HG03103 (cell line): ENCODE measurements around the gene CBX8.

Experiments used
- ATAC-seq: cut with Tn5 transposase; IDR thresholded peaks from one replicate; pipeline ENCODE4 v1.9.1; 2021; ENCODE audit warnings: low read depth; ENCODE audit not compliant: unreplicated experiment

Gene CBX8

GRCh38 chr17:79808763-79809529, 12.1 kb upstream of the CBX8 start:
- no peak for ATAC-seq

GRCh38 chr17:79806863-79807720, 10.2 kb upstream of the CBX8 start:
- no peak for ATAC-seq

- no peak for ATAC-seq
Measured at GRCh38 chr17:79806446-79806760, 9.5 kb upstream of the CBX8 start.

- no peak for ATAC-seq
Measured at GRCh38 chr17:79804856-79805696, 8.2 kb upstream of the CBX8 start.

GRCh38 chr17:79803997-79804855, 7.3 kb upstream of the CBX8 start:
- ATAC-seq = no peak

GRCh38 chr17:79803421-79803996, 6.6 kb upstream of the CBX8 start:
- no peak for ATAC-seq

- ATAC-seq = no peak
Measured at GRCh38 chr17:79802736-79803420, 6.0 kb upstream of the CBX8 start.

GRCh38 chr17:79802039-79802735, 5.3 kb upstream of the CBX8 start:
- ATAC-seq = no peak

GRCh38 chr17:79801156-79802038, 4.5 kb upstream of the CBX8 start:
- no peak for ATAC-seq

- ATAC-seq = no peak
Measured at GRCh38 chr17:79800325-79801155, 3.7 kb upstream of the CBX8 start.

GRCh38 chr17:79799538-79800324, 2.9 kb upstream of the CBX8 start:
- ATAC-seq = no peak

GRCh38 chr17:79799174-79799537, 2.3 kb upstream of the CBX8 start:
- no peak for ATAC-seq

- ATAC-seq = no peak
Measured at GRCh38 chr17:79798299-79799173, 1.7 kb upstream of the CBX8 start.

- ATAC-seq = no peak
Measured at GRCh38 chr17:79797492-79798298, 818 bp upstream of the CBX8 start.

- no peak for ATAC-seq
Measured at GRCh38 chr17:79796444-79796762, 474 bp downstream of the CBX8 start.
